Fibroblast of lung (primary cell): Measurements from ENCODE around the gene WDR86.

Source experiments
- EZH2 ChIP-seq: IDR thresholded peaks from 2 replicates; pipeline ENCODE4 v1.5.1; 2012; ENCODE audit warnings: low read length, control low read depth, mild to moderate bottlenecking; ENCODE audit errors: missing control alignments
- TF ChIP-seq, protein P1 (sequence below), 2 donors: IDR thresholded peaks in 1 of 2; conservative IDR thresholded peaks in 1 of 2; 1 replicate in 1 of 2; 2 replicates in 1 of 2; pipeline ENCODE4 v1.5.1; 2011 to 2012; ENCODE audit warnings: low read length in 2 of 2, control low read depth in 1 of 2, inconsistent platforms in 1 of 2, low read depth in 1 of 2, mild to moderate bottlenecking in 1 of 2

- TF ChIP-seq, protein P1, sequence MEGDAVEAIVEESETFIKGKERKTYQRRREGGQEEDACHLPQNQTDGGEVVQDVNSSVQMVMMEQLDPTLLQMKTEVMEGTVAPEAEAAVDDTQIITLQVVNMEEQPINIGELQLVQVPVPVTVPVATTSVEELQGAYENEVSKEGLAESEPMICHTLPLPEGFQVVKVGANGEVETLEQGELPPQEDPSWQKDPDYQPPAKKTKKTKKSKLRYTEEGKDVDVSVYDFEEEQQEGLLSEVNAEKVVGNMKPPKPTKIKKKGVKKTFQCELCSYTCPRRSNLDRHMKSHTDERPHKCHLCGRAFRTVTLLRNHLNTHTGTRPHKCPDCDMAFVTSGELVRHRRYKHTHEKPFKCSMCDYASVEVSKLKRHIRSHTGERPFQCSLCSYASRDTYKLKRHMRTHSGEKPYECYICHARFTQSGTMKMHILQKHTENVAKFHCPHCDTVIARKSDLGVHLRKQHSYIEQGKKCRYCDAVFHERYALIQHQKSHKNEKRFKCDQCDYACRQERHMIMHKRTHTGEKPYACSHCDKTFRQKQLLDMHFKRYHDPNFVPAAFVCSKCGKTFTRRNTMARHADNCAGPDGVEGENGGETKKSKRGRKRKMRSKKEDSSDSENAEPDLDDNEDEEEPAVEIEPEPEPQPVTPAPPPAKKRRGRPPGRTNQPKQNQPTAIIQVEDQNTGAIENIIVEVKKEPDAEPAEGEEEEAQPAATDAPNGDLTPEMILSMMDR (conservative IDR thresholded peaks at IDR 0.05 in 1 of 2, IDR thresholded peaks at IDR 0.05 in 1 of 2; ENCODE audit: low read depth in 1 of 2, low read length in 2 of 2) = no peak
- TF ChIP-seq EZH2 = no peak
Measured at GRCh38 chr7:151437866-151438516, 28.2 kb upstream of the WDR86 start.
